GM19452 (cell line): ENCODE data around the gene TFF3.

Experiments
- ATAC-seq: cut with Tn5 transposase; IDR thresholded peaks from one replicate; pipeline ENCODE4 v1.9.1; 2021; ENCODE audit not compliant: unreplicated experiment

The TFF3 gene

DNA sequence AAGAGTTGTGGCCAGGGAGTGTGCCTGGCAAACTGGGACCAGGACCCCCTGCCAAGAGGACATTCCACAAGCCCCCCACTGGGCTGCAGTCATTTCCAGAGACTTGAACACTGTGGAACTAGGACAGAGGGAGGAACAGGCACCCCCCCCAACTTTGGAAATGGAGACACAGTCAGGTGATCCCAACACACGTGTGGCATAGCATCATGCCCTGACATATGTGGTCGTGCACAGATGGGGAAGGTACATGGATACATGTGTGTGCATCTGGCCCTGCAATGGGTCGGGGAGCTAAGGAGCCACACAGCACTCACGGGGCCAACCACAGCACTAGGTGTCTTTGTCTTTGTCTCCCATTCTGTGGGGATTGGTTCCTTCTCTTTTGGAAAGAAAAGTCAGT is 6.6 kb upstream of the TFF3 start:
- no peak for ATAC-seq

DNA sequence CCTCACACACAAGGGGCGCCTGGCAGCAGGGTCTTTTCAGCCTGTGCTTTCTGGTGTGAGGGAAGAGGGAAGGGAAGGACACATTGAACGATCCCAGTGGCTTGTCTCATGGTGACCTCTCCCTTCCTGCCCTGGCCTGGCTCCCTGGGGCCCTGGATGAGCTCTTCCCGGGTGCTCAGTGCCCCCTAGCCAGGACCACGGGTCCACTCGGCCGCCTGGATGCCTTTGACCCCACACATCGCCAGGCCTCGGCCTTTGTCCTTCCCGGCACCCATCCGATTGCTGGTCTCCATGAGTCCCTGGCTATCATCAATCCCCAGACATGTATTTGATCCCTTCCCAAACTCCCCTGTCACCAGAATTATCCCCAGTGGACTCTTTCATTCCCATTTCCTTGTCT is 6.0 kb upstream of the TFF3 start:
- ATAC-seq: no peak

DNA sequence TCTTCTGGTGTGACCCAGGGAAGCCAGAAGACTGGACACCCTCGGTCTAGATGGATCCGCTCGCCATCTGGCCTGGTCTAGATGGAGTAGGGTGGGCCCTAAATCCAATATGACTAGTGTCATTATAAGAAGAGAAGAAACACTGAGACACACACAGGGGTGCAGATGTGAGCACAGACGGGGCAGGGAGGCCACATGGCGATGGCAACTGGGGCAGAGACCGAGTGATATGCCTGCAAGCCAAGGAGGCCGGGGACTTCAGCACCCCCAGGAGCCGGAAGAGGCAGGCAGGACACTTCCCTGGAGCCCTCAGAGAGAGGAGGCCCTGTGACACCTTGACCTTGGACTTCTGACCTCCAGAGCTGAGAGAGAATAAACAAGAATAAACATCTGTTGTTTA is 5.6 kb upstream of the TFF3 start:
- ATAC-seq: no peak

DNA sequence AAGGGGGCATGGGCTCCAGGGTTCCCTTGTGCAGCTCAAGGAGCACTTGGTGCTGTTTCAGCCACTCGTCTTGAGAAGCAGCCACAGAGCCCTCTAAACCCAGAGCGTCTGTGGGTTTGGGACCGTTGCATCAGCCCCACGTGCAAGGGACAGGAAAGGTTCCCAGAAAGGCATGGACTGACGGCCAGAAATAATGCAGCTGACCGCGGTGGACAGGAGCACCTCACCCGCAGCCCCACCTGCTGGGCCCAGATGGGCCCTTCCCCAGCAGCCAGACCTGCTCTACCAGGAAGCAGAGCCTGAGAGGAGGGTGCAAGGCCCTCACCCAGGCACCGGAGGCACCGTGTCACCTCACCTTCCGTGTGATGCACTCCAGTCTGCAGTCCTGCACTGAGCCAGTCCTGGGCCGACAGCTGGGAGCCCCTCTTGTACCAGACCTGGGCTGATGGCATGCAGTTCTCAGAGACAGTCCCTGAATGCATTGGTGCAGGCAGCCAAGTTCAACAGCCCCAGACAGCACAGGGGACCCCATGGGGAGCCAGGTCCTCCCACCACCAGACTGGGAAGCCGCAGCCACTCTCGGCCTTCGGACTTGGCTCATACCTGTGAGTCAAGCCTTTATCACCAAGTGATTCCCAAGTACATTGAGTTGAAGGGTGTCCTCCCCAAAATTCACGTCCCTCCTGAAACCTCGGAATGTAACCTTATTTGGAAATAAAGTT is 4.8 kb upstream of the TFF3 start:
- ATAC-seq: no peak

DNA sequence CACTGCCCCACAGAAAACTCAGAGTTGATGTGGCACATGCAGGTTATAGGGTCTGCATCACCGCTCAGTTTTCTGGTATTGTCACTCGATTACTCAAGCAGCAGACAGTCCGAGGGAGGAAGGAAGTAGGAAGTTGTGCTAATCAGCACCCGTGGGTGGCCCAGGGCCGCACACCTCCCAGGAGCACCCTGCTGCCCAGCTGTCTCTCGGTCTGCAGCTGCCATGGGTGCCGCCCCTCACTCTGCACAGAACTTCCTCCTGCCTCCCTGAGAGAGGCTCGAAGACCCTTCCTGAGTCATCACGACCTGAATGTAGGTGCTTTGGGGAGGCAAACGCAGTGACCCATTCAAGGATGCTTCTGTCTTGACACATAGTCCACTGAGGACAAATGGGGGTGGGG is 4.2 kb upstream of the TFF3 start:
- no peak for ATAC-seq

DNA sequence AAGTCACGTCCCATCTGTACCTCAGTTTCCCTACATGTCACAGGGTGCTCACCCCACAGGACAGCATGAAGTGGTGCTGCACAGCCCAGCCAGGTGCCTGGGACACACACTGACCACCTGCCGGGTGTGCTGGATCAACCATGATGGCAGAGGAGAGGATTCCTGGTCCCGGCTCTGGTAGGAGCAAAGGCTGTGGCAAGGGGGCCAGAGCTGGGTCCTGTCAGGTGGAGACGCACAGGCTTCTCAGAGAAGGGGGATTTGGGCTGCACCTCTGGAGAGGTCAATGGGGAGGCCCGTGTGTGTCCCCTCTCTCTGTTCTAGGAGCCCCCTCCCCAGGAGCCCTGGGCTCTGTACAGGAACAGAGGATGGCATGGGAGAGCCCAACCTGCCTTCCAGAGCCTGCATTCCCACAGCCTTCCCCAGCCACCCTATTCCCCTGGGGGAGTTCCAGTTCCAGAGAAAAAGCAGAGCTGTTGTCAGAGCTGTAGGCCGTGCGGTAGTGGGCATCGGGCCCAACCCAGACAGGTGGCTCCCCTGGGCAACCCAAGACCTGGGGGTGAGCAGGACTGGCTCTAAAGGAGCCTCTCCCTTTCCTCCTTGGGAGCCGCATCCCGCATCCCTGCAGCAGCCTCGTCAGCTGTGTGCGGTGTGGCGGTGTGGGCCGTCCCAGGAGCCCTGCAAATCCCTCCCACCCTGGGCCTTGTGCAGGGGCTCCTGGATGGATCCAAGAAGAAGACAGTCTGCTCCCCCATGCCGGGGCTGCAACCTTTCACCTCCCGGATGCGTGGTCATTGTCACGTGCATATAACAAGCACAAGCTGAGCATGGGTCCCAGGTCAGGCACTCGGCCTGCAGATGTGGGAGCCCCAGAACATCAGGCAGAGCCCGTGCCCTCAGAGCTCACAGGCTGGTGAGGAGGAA is 2.9 kb upstream of the TFF3 start:
- no peak for ATAC-seq

DNA sequence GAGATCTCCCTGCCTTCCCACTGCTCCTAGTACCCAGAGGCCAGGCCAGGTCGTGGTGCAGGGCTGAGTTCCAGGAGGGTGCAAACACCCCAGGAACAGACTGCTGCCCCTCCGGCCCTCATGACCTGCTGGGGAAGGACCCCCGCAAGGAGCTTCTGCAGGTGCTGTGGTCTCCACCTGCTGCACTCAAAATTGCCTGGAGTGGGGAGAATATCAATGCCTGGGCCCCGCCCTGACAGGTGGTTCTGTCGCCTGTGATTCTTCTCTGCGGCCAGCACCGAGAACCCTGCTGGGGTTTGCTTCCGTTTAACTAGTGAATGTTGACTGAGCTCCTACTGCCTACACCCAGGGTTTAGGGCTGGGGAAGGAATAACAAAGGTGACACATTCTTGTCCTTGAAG is 2.1 kb upstream of the TFF3 start:
- ATAC-seq: no peak

DNA sequence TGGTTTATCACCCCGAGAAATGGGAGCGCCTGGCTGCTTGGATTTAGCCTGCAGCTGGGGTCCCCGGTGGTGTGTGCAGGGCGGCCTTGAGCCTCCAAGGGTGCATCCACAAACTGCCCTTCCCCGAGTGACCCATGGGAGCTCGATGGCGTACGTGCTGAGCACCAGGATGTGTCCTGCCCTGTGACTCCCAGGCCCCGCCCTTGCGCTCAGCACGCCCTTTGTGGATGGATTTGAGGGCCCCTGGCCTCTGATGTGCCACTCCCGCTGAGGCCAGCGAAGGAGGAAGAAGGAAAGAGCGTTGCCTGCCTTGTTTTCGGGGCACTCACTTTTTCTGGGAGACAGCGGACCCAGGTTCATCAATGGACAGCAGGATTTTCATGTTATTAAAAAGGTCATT is 1.7 kb upstream of the TFF3 start:
- ATAC-seq: no peak

DNA sequence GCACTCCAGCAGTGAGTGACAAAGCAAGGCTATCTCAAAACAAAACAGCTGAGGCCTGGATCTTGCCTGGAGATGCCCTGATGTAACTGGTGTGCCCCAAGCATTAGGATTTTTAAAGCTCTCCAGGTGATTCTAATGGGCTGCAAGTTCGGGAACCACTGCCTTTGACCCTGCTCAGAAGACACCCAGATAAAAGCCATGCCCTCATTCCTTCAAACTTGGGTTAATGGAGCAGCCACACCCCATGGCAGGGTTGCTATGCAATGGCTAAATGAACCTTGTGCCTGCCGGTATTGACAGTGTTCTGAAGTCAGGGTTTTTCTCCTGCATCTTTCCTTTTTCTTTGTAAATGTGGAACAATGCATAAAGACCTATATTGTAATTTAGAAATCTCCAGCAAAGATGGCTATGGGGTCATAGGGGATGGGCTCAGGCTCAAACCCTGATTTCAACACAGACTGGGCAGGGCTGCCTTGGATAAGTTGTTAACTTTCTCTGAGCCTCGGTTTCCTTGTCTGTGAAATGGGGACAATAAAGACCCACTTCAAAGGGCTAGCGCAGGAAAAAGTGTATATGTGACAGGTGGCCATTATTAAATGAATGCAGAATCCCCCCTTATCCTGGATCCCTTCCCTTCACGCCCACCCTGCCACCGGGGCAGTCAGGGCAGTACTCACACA is 453 bp downstream of the TFF3 start:
- no peak for ATAC-seq

DNA sequence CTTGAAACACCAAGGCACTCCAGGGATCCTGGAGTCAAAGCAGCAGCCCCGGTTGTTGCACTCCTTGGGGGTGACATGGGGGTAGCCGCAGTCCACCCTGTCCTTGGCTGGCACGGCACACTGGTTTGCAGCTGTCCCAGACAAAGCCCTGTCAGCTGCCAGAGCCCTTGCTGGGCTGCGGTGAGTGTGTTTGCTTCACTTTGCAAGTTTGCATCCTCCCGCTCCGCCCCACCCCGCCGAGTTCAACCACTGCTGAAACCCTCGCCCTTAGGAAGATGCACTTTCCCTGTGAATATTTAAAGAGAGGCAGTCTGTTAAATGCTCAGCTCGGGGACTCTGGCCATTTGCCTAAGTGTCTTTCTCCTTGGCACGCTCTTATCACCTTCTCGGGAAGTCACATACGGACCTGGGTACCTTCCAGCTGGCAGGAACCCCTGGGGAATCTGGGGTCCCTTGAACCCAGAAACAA is 1.7 kb downstream of the TFF3 start:
- no peak for ATAC-seq

DNA sequence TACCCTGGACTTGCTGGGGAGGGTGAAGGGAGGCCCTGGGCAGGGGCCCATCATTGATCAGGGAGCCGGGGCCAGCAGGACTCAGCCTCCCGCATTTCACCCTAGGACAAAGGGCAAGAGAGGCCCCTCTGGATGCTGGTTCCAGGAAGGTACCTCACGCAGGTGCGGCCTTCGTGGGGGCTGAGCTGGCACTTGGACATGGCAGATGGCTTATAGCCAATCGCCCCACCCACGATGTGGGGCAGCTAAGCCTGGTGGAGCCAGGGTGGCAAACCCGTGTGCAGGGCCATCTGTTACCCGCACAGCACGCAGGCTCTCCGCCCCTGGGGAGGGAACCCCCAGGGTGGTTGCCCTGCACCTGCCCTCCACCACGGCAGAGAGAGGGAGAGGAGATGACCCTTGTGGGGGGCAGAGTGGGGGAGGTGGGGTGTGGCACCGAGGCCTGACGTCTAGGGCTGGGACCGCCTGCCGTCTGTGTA is 2.5 kb downstream of the TFF3 start:
- ATAC-seq: no peak

DNA sequence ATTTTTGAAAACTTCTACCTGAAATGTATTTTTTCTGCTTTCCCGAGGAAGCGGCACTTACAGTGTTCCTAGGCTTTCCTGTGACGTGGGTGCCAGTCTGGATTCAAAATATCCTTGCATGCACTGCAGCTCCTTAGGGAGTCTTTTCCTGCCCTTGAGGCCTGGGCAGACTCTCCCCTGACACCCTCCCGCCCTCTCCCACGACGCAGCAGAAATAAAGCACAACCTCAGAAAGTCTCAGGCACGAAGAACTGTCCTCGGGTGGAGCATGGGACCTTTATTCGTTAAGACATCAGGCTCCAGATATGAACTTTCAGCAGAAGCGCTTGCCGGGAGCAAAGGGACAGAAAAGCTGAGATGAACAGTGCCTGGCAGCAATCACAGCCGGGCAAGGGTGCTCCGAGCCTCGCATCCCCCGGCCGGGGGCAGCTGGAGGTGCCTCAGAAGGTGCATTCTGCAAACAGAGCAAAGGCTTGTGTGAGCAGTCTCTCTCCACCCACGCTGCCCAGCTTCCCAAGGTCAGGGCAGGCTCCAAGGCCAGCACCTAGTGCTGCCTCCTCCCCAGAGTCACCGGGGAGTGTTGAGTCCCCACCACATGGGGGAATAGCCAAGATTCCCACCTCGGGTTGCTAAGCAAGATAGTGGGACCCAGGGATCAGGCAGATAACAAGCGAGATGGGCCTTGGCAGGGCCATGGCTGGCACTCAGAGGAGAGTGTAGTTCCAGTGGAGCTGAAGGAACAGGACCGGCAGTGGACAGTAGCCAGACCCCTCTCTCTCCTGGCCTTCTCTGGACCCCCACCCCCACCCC is 3.2 kb downstream of the TFF3 start:
- ATAC-seq: no peak

DNA sequence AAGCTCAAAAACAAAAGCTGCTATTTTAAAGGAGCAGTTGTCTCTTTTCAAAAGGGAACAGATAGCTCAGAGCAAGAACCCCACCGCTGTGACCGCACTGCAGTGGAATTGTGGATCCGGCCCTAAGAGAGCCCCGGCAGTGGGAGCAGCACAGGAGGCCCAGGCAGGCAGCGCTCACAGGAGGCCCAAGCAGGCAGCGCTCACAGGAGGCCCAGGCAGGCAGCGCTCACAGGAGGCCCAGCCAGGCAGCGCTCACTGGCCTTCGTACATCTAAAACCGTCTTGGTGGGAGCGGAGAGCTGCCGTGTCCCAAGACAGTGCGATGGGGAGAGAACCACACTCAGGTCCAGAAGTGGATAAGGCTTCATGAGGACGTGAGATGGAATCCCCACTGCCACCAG is 4.0 kb downstream of the TFF3 start:
- ATAC-seq: no peak

DNA sequence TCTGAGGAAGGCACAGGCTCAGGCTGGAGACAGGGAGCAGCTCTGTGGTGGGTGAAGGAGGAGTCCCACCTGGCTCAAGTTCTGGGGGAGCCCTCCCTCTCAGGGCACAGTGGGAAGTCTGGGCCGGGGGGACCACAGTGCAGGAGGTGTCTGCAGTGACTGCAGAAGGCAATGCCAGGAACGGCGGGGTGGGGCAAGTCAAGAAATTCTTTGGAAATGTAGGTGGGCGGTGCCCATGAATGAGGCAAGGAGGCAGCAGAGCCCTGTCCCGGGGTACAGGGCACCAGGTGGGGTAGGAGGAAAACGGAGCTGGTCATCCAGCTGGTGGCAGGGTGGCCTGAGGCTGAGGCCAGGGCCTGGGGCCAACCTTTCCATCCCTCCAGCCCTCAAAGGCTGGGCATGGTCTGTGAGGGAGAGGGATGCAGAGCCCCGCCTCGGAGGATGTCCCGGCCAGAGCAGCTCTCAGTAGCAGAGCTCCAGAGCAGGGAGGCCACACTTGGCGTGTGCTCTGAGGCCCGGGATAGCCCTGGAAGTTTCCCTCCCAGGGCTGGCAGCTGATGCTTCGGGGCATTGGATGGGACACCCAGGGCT is 4.7 kb downstream of the TFF3 start:
- no peak for ATAC-seq

DNA sequence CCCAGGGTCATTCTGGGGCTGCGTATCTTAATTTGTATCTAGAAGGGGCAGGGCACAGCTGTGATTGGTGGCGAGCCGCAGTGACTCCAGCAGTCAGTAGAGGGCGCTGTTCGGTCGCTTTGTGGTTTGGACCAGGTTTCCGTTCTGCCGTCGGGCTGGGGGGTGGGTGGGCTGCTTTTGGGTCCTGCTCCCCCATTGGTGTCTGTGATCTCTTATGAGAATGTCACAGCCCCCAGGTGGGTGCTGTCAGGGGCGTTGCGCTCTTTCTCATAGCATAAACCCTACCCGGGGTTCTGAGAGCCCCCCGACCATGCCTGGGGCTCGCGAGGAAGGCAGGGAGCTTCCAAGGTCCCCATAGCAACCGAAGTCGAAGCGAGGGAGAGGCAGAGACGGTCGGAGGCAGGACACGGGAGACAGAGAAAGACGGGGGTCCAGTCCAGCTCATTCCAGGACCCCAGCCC is 5.4 kb downstream of the TFF3 start:
- ATAC-seq: no peak

DNA sequence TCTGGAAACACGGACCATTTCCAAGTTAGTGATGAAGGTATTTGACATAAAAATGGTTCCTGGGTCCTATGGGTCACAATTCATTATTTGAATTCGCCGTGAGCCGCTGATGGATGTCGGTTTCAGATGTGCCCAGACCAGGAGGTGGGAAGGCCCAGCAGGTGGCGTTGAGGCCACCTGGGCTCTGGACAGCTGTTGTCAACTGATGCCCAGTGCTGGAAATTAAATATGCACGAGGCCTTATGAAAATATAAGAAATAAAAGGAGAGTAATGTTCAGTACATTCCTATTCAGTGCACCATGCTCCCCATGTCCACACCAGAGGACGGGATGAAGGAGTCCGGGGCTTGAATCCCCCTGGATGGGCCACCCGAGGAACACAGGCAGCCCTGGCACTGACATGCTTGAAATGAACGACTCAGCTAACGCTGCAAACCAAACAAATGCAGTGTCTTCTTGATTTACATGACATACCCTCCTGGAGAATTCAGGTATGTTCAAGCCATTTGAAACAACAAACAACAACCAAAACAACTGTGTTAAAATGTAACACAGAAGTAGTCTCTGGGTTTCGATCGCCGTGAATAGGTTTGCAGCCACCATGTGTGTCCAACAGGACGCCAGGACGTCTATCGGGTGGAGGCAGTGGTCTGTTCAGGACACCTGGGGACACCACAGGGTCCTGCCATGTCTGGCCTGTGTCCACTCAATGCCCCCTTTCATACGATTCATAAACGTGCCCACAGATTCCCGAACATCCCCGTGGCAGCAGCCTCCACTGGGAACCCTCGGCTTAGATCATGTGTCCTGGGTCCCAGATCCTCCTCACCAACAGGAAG is 6.1 kb downstream of the TFF3 start:
- ATAC-seq: no peak

DNA sequence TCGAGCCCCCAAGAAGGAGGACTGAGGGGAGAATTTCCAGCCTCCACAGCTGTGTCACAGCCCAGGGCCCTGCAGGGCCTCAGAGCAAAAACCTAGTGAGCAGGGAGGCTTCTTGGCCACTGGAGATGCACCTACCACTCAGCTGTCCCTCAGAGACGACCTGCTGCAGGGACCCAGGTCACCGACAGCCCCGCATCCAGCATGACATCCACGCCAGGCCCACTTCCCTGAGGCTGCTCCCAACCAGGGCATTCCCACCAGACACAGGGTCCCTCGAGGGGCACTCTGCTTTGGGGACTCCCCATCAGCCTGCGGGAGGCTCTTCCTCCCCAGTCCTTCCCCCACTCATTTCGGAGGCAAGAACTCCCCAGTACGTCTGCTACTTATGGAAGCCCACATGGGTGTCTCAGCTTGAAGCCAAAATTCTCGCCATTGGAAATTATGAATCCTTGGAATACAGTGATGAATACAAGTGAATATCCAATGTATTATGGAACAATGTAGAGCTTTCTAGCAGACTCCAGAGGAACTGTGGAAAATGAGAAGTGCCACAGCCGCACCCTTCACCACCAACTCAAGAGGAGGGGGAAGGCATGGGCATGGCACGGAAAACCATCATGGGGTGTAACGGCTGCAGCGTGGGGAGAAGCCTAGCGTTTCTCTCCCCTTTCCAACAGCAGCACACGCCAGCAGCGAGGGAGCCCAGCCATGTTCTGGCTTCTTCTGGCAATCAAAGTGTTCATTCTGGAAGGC is 6.9 kb downstream of the TFF3 start:
- no peak for ATAC-seq

DNA sequence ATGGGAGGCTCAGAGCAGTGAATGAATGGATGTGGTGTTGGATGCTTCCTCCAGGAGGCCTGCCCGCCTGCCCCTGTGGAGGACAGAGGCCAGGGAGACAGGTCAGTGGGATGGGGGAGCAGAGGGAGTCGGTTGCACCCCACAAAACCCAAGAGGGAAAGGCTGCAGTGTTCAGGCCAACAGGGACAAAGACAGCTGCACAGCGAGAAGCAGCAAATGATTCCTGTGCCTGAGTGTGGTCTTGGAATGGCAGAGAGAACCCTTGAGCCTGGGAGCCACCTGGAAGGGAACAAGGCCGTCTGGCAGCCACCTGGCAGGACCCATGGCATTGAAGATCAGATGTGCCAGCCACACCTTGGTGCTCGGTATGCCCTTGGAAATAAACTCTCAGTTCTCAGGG is 8.1 kb downstream of the TFF3 start:
- no peak for ATAC-seq
